ENCODE measurements around the gene LRTM2.

LRTM2 gene

DNA sequence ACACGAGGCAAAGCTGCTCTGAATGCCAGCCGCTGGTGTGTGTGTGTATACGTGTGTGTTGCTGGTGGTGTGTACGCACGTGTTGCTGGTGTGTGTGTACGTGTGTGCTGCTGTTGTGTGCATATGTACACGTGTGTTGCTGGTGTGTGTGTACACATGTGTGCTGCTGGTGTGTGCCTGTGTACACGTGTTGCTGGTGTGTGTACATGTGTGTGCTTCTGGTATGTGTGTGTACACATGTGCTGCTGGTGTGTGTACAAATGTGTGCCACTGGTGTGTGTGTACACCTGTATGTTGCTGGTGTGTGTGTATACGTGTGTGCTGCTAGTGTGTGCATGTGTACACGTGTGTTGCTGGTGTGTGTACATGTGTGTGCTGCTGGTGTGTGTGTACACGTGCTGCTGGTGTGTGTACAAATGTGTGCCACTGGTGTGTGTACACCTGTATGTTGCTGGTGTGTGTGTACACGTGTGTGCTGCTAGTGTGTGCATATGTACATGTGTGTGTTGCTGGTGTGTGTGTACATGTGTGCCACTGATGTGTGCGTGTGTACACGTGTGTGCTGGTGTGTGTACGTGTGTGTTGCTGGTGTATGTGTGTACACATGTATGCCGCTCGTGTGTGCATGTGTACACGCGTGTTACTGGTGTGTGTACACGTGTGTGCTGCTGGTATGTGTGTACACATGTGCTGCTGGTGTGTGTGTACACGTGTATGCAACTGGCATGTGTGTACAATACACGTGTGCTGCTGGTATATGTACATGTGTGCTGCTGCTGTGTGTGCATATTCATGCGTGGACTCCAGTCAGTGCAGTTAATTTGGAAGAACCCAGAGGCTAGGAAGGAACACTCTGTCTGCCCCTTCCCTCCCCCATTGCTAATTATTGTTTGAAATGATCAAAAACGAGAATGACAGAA, 50.9 kb downstream of the LRTM2 start:
- DNase-seq, result no peak

DNA sequence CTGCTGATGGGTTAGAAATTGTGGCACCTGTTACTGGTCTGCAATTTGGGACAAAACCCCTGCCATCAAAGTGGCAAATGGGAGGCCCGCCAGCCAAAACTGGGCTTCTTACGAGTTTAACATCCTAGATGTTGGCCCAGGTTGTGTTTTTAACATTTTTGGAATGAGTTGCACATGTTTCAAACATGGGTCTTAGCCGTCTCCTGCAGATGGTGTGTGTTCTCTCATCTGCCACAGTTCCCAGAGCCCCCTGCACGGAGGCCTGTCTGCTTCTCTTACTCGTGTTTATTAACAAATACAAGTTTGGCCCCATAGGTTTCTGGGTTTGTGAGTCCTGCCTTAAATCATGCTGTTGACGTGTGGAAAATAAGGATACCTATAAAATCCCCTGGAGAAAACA, 51.6 kb downstream of the LRTM2 start:
- no peak for DNase-seq

DNA sequence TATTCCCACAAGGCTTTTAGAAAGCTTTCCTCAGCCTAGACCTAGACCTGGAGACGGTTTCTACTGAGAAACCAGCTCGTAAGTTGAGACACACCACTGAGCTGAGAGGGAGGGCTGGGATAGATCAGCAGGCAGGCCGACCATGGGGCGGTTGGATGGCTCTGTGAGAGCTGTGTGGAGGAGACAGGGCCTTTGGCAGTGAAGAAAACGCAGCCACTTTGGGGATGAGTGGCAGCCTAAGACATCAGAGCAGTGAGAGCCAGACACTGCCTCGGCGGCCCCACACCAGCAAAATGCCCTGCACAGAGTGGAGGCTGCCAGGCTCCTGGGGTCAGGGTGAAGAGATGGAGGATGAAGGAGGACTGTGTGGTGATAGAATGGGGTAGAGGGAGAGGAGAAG, 52.1 kb downstream of the LRTM2 start:
- no peak for DNase-seq

DNA sequence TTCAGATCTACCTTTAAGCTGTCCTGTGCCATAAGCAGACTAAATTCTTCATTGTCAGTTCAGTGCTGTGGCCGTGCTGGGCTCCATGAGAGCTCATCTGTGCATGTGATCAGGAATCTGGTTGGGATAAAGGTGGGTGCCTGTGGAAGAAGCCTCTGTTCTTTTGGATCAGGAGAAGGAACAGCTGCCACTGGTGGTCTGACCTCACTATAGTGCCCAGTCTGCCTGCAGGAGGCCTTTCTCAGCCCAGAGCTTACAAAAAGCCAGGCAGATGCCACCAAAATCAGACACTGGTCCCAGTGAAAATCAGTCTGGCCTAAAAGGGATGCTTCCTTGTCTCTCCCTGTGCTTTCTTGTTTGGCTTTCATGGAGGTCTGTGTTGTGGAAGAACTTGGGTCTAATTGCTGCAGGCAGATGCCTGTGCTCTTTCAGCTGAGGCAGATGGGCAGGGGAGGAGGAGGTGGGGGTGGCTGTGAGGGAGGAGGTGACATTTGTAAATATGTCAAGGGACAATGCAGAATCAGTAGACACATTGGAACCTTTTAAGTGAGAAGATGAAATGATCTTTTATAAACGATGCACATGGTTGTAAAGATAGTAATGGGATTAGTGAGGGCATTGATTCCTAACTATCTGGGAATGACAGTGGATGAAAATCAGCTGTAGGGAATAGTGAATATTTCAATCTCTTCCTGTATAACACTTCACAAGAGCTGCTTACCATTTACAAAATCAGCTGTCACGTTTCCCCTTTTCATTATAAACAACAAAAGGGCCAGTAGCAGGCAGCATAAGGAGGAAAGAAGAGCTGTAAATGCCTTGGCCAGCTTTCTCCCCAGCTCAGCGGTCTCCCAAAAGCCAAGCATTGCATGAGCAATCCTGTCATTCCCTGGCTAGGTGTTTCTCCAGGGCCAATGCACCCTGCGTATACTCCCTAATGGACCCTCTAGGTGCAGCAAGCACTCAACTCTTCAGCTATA, 53.5 kb downstream of the LRTM2 start:
- no peak for DNase-seq

DNA sequence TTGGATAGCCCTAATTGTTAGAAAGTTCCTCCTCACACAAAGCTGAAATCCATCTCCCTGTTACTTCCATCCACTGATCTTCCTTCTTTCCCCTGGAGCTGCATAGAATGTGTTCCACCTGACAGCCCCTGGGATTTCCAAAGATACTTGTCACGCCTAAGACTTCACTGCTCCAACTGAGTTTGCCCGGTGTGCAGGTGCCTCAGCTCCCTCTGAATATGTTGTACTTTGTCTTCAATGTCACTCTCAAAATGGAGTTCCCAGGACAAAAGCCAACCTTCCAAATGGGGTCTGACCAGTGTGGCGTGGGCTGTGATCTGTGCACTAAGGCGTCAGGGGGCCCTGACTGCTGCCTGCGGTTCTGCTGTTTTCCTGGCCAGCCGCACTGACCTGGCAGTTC, 55.2 kb downstream of the LRTM2 start:
- no peak for DNase-seq

GRCh38 chr12:1876086-1876485, 55.7 kb downstream of the LRTM2 start:
- no peak for DNase-seq

DNA sequence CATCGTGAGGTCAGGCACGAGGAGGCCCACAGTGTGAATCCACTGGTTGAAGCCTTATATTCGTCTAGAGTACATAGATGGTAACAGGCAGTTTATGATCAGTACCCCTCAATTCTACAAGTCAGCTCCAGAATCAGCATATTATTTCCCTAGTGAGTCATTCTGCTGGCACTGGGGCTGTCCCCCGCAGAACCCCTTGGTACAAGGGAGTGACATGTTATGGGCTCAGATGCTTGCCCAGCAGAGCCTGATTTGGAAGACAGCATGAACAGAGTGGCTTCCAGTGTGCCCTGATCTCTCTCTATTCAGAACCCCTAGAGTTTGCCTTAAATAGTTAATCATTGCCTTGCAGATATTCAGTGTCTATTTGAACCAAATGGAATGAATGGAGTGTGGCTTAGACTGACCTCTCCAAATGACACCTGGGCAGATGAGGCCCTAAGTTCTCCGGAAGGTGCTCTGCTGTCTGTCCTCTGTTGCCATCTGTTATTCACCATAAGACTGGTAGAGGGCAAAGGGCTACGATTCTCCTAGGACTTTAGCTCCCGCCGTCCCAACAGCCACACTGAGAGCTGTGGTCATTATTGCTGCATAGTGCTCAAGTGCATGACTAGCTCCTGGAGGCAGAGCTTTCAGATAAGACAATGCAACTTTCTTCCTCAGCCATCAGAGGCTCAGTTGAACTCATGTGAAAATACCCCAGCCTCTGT, 57.0 kb downstream of the LRTM2 start:
- DNase-seq, result no peak

- no peak for DNase-seq
These were observed 57.8 kb downstream of the LRTM2 start for GRCh38 chr12:1878214-1878613.

GRCh38 chr12:1878695-1879094, 58.3 kb downstream of the LRTM2 start:
- no peak for DNase-seq

DNA sequence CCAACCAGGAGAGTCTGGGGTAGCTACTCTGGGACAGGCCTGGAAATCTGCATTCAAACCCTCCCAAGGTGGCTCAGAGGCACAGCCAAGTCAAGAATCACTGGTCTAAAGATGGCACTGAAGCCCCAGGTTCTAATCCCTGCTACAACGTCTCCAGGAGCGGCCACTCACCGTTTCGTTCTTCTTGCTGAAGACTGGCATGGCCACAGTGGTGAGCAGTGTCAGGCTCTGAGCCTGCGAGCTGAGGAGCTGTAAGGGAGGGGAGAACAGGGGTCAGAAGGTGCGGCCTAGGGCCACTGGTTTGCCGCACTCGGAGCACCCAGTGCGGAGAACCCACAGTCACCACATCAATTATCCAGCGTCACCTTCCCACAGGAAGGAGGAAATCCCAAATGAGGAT, 59.3 kb downstream of the LRTM2 start:
- DNase-seq, result no peak

DNA sequence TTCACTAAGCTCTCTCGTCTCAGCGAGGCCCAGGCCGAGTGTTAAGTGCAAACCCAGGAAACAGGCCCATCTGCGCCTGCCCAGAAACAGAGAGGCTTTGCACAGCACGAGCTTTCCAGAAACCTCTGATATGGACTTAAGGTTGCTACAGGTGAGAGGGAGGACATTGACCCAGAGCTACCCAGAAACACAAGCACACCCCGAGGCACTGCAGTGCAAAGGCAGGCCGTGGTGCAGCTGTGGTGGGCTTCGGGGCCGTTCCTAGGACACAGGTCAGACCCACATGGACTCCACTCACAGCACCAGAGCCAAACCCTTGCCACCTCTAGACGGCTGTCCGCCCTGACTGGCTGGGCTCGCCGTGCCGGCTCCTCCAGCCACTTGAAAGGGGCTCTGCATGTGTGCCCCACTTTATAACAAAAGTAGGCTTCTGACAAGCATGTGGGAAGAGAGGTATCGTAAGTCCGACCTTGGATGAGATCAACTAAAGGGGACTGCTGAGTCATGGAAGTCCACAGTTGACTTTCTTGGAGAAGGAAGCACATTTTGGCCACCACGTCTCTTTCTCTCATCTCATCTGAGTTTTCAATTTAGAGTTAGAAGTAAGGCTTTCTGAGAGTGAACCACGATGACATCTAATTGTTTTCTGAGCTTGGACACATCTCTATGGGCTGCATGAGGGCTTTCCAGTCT, 59.9 kb downstream of the LRTM2 start:
- DNase-seq, result no peak

- DNase-seq, result no peak
These were observed 60.5 kb downstream of the LRTM2 start for GRCh38 chr12:1880876-1881275.

DNA sequence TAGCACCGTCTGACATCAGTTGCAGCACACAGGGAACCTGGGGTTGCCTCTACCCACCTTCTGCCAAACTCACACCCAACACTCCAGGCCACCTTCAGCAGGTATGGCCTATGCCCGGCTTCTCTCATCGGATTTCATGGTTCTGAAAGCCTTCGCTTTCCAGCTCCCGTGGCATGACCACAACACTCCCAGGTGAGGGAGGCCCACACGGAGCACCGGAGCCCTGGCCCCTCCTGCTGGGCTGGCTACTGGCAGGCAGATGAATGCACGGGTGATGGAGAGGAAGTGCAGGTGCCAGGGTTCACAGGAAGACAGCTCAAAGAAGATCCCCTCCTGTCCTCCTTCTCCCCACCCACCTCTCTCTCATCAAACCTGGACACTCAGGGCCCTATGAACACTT, 60.9 kb downstream of the LRTM2 start:
- no peak for DNase-seq

DNA sequence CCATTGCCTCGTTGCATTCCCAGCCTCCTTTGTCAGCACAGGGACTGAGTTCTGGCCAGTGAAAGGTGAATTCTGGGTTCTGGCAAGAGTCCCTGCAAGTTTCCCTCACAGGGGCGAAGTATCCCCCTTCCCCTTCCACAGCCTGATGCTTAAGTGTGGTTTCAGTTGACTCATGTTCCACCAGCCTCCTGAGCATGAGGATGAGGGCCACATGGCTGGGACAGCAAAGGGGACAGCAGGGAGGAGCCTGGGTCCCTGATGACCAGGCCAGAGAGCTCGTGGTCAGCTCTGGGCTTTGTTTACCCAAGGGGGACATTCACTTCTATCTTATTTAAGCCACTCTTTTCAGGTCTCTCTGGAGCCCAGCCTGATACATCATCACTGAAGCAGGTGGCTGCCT, 61.6 kb downstream of the LRTM2 start:
- no peak for DNase-seq

GRCh38 chr12:1882405-1882804, 62.0 kb downstream of the LRTM2 start:
- no peak for DNase-seq

DNA sequence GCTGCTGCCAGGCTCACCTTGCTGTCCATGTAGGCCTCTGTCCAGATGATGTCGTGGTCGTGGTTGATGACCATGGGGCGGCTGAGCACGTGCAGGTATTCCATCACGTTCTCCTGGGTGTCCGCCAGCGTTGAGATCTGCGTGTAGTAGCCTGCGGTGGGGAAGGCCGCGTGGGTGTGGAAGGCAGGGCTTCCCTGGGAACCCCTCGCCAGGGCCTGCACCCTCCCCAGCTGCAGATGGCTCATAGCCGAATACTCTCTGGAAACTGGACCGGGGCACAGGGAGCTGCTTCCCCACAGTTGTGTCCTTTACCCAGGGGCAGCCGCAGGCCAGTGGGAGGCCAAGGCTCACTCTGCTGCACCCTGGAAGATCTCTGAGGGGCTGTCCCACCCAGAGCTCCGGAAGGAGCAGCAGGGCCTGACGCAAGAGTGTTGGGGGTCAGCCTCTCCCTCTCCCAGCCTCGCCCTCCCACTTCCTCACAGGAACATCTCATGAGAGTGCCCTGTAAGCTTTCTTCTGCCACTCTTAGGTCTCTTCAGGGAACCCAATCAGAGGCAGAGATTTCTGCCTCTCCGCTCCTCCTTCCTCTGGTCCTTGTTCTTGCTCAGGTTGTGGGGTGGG, 62.6 kb downstream of the LRTM2 start:
- no peak for DNase-seq

DNA sequence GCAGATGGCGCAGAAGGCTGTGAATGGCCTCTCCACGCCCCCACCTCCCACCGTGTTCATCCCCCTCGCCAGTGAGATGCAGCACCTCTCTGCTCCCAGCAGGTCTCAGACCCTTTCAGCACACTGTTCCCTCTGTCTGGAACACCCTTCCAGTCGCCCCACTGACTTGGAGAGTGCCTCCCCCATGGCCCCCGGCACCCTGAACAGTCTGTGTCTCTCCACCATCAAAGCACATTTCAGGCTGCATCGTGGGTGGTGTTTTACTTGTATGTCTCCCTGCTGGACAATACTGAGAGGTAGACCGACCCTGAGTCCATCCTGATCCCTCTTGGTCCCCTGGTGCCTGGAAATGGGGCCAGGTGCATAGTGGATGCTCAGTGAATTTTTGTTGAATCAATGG, 63.1 kb downstream of the LRTM2 start:
- DNase-seq, result no peak

GRCh38 chr12:1884651-1885050, 64.3 kb downstream of the LRTM2 start:
- no peak for DNase-seq

- DNase-seq, result no peak
These were observed 64.8 kb downstream of the LRTM2 start for GRCh38 chr12:1885082-1885596.

- no peak for DNase-seq
These were observed 65.4 kb downstream of the LRTM2 start for GRCh38 chr12:1885599-1886245.
